ENCODE results near the gene NCKAP5. TPM values are rescaled to one million over a fixed set of nuclear protein-coding genes. Genes with fewer than 3 reads are reported as not detected.

The NCKAP5 gene
- total and polyA plus RNA-seq, 4 donors = 0.57 to 2.8 (median 2.4) TPM

DNA sequence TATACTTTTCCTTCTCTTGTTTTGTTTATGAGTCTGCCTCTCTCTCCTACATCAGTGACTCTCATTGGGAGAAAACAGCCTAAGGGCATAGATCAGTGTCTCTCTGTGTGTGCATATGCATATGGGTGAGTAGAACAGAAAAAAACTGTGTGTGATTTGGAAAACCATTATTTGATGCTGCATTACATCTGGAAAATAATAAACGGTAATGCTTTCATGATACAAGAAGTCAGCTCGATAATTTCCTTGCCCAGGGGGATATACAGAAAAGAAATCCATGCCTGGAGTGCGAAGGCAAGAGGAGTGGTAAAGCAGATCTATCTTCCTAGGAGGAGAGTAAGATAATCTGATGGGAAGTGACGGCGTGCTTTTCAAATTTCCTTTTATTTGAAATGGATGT, 676.8 kb downstream of the NCKAP5 start:
- Histone ChIP-seq H3K9ac (ENCODE audit: low read depth in 1 of 2, low read length in 2 of 2) (no peak overlapping the region), H3K27me3 (ENCODE audit: control insufficient read depth in 4 of 4, insufficient read depth in 4 of 4, low read length in 3 of 4) (no peaks in the 10 kb centered on the region), H3K4me1 (ENCODE audit: control insufficient read depth in 4 of 4, insufficient read depth in 4 of 4, low read length in 3 of 4) (no peaks in the 10 kb centered on the region), H3K36me3 (ENCODE audit: control insufficient read depth in 4 of 4, insufficient read depth in 3 of 4, low read depth in 1 of 4, low read length in 3 of 4) (no peaks in the 10 kb centered on the region), H3K9me3 (ENCODE audit: control insufficient read depth in 4 of 4, low read length in 3 of 4) (no peaks in the 10 kb centered on the region), H3K27ac (ENCODE audit: low read depth in 1 of 2, low read length in 2 of 2) (no peak overlapping the region), H3K4me3 (ENCODE audit: low read depth in 1 of 3, low read length in 3 of 3) (no peak overlapping the region)
- DNase-seq (ENCODE audit: low spot score) = no peak
- 94% methylated on average over 5 of the region's 5 CpGs for WGBS
- TF ChIP-seq YY1 (IDR thresholded peaks at IDR 0.05) (no peak), JUND (IDR thresholded peaks at IDR 0.05) (no peak), GABPA (IDR thresholded peaks at IDR 0.05 in 1 of 2, conservative IDR thresholded peaks at IDR 0.05 in 1 of 2) (no peak), SP1 (IDR thresholded peaks at IDR 0.05) (no peak), RAD21 (IDR thresholded peaks at IDR 0.05) (no peak), FOXA1 (IDR thresholded peaks at IDR 0.05) (no peak), EGR1 (IDR thresholded peaks at IDR 0.05; ENCODE audit: low read depth in 2 of 2) (no peak), HNF4G (IDR thresholded peaks at IDR 0.05) (no peak)
- TF ChIP-seq, protein P1, sequence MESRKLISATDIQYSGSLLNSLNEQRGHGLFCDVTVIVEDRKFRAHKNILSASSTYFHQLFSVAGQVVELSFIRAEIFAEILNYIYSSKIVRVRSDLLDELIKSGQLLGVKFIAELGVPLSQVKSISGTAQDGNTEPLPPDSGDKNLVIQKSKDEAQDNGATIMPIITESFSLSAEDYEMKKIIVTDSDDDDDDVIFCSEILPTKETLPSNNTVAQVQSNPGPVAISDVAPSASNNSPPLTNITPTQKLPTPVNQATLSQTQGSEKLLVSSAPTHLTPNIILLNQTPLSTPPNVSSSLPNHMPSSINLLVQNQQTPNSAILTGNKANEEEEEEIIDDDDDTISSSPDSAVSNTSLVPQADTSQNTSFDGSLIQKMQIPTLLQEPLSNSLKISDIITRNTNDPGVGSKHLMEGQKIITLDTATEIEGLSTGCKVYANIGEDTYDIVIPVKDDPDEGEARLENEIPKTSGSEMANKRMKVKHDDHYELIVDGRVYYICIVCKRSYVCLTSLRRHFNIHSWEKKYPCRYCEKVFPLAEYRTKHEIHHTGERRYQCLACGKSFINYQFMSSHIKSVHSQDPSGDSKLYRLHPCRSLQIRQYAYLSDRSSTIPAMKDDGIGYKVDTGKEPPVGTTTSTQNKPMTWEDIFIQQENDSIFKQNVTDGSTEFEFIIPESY (IDR thresholded peaks at IDR 0.05) = no peak
- TF ChIP-seq, protein P2, sequence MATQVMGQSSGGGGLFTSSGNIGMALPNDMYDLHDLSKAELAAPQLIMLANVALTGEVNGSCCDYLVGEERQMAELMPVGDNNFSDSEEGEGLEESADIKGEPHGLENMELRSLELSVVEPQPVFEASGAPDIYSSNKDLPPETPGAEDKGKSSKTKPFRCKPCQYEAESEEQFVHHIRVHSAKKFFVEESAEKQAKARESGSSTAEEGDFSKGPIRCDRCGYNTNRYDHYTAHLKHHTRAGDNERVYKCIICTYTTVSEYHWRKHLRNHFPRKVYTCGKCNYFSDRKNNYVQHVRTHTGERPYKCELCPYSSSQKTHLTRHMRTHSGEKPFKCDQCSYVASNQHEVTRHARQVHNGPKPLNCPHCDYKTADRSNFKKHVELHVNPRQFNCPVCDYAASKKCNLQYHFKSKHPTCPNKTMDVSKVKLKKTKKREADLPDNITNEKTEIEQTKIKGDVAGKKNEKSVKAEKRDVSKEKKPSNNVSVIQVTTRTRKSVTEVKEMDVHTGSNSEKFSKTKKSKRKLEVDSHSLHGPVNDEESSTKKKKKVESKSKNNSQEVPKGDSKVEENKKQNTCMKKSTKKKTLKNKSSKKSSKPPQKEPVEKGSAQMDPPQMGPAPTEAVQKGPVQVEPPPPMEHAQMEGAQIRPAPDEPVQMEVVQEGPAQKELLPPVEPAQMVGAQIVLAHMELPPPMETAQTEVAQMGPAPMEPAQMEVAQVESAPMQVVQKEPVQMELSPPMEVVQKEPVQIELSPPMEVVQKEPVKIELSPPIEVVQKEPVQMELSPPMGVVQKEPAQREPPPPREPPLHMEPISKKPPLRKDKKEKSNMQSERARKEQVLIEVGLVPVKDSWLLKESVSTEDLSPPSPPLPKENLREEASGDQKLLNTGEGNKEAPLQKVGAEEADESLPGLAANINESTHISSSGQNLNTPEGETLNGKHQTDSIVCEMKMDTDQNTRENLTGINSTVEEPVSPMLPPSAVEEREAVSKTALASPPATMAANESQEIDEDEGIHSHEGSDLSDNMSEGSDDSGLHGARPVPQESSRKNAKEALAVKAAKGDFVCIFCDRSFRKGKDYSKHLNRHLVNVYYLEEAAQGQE (IDR thresholded peaks at IDR 0.05) = no peak
- TF ChIP-seq, protein P3, sequence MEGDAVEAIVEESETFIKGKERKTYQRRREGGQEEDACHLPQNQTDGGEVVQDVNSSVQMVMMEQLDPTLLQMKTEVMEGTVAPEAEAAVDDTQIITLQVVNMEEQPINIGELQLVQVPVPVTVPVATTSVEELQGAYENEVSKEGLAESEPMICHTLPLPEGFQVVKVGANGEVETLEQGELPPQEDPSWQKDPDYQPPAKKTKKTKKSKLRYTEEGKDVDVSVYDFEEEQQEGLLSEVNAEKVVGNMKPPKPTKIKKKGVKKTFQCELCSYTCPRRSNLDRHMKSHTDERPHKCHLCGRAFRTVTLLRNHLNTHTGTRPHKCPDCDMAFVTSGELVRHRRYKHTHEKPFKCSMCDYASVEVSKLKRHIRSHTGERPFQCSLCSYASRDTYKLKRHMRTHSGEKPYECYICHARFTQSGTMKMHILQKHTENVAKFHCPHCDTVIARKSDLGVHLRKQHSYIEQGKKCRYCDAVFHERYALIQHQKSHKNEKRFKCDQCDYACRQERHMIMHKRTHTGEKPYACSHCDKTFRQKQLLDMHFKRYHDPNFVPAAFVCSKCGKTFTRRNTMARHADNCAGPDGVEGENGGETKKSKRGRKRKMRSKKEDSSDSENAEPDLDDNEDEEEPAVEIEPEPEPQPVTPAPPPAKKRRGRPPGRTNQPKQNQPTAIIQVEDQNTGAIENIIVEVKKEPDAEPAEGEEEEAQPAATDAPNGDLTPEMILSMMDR (IDR thresholded peaks at IDR 0.05; ENCODE audit: low read depth, low read length, missing input control) = no peak
- TF ChIP-seq, protein P4, sequence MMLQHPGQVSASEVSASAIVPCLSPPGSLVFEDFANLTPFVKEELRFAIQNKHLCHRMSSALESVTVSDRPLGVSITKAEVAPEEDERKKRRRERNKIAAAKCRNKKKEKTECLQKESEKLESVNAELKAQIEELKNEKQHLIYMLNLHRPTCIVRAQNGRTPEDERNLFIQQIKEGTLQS (IDR thresholded peaks at IDR 0.05) = no peak
- TF ChIP-seq, protein P5, sequence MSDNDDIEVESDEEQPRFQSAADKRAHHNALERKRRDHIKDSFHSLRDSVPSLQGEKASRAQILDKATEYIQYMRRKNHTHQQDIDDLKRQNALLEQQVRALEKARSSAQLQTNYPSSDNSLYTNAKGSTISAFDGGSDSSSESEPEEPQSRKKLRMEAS (IDR thresholded peaks at IDR 0.05) = no peak

DNA sequence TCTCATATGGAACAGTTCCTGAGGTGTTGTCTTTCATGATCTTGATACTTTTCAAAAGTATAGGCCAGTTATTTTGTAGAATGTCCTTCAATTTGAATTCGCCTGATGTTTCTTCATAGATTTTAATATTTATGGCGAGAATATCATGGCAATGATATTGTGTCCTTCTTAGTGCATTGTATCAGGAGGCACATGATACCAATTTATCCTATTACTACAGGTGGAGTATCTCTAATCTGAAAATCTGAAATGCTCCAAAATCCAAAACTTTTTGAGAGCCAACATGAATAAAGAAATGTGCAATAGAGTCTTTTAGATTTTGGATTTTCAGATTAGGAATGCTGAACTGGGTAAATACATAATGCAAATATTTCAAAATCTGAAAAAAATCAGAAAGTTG, 681.7 kb downstream of the NCKAP5 start:
- 76% methylated on average over 2 of the region's 2 CpGs for WGBS
- no peaks in the 10 kb centered on the region for H3K27me3 ChIP-seq (ENCODE audit: control insufficient read depth in 4 of 4, insufficient read depth in 4 of 4, low read length in 3 of 4)
- no peaks in the 10 kb centered on the region for H3K36me3 ChIP-seq (ENCODE audit: control insufficient read depth in 4 of 4, insufficient read depth in 3 of 4, low read depth in 1 of 4, low read length in 3 of 4)
- H3K4me3 ChIP-seq (ENCODE audit: low read depth in 1 of 3, low read length in 3 of 3) = no peak overlapping the region
- H3K9ac ChIP-seq (ENCODE audit: low read depth in 1 of 2, low read length in 2 of 2) = no peak overlapping the region
- no peaks in the 10 kb centered on the region for H3K9me3 ChIP-seq (ENCODE audit: control insufficient read depth in 4 of 4, low read length in 3 of 4)
- no peaks in the 10 kb centered on the region for H3K4me1 ChIP-seq (ENCODE audit: control insufficient read depth in 4 of 4, insufficient read depth in 4 of 4, low read length in 3 of 4)
- DNase-seq (ENCODE audit: low spot score) = no peak
- no peak overlapping the region for H3K27ac ChIP-seq (ENCODE audit: low read depth in 1 of 2, low read length in 2 of 2)
- TF ChIP-seq HNF4G (IDR thresholded peaks at IDR 0.05) = no peak
- no peak for TF ChIP-seq RAD21 (IDR thresholded peaks at IDR 0.05)
- TF ChIP-seq TAF1 (conservative IDR thresholded peaks at IDR 0.05) = no peak
- TF ChIP-seq, protein P3 (IDR thresholded peaks at IDR 0.05; ENCODE audit: low read depth, low read length, missing input control) = no peak
- TF ChIP-seq FOXA1 (IDR thresholded peaks at IDR 0.05) = no peak
- TF ChIP-seq, protein P1 (IDR thresholded peaks at IDR 0.05) = no peak
- no peak for TF ChIP-seq SP1 (IDR thresholded peaks at IDR 0.05)
- no peak for TF ChIP-seq RXRA (IDR thresholded peaks at IDR 0.05)
- TF ChIP-seq, protein P4 (IDR thresholded peaks at IDR 0.05) = no peak
- no peak for TF ChIP-seq GABPA (IDR thresholded peaks at IDR 0.05 in 1 of 2, conservative IDR thresholded peaks at IDR 0.05 in 1 of 2)
- no peak for TF ChIP-seq NR2F2 (IDR thresholded peaks at IDR 0.05)
